GM21423 (cell line): Measurements from ENCODE around the gene HAPLN2.
A peak's percentile ranks its signal among the peaks of the same experiment; 100 is the strongest.
"Not testable (repeated sequence)": the region's sequence is repeated elsewhere in the genome, so short reads cannot be mapped to it uniquely, and the experiment has no call there.

Experiments
- ATAC-seq: cut with Tn5 transposase; IDR thresholded peaks from one replicate; pipeline ENCODE4 v1.9.1; 2021; ENCODE audit warnings: mild to moderate bottlenecking, moderate library complexity; ENCODE audit not compliant: unreplicated experiment

The HAPLN2 gene

GRCh38 chr1:156618853-156619581, at the start of gene HAPLN2:
Gene HAPLN2 (plus strand): TSS chr1:156619415. CDS start chr1:156623491, 4,076 bp downstream.
- no peak for ATAC-seq

GRCh38 chr1:156571261-156571852, 47.9 kb upstream of the HAPLN2 start:
- ATAC-seq, result no peak

GRCh38 chr1:156571919-156572662, 47.1 kb upstream of the HAPLN2 start, which contains the start of gene IQGAP3:
Gene IQGAP3 (minus strand): TSS chr1:156572565. CDS start chr1:156572529, 36 bp downstream.
- ATAC-seq, result peak; percentile 75

- no peak for ATAC-seq
These were observed 46.6 kb upstream of the HAPLN2 start for GRCh38 chr1:156572663-156573018.

GRCh38 chr1:156574039-156574633, 45.1 kb upstream of the HAPLN2 start:
- ATAC-seq, result no peak

GRCh38 chr1:156577550-156577949, 41.7 kb upstream of the HAPLN2 start:
- no peak for ATAC-seq

- ATAC-seq, result no peak
These were observed 41.2 kb upstream of the HAPLN2 start for GRCh38 chr1:156578055-156578454.

GRCh38 chr1:156579472-156579871, 39.7 kb upstream of the HAPLN2 start, which contains the start of gene TTC24:
Gene TTC24 (plus strand): TSS chr1:156579723. CDS start chr1:156581365, 1,642 bp downstream.
- no peak for ATAC-seq

- ATAC-seq, result no peak
These were observed 37.4 kb upstream of the HAPLN2 start for GRCh38 chr1:156581661-156582387.

GRCh38 chr1:156582388-156583017, 36.7 kb upstream of the HAPLN2 start:
- no peak for ATAC-seq

GRCh38 chr1:156583821-156584622, 35.2 kb upstream of the HAPLN2 start:
- no peak for ATAC-seq

- no peak for ATAC-seq
These were observed 34.4 kb upstream of the HAPLN2 start for GRCh38 chr1:156584813-156585212.

- ATAC-seq, result no peak
These were observed 32.9 kb upstream of the HAPLN2 start for GRCh38 chr1:156586323-156586722.

- ATAC-seq, result no peak
These were observed 32.2 kb upstream of the HAPLN2 start for GRCh38 chr1:156586892-156587477.

GRCh38 chr1:156587927-156588326, 31.3 kb upstream of the HAPLN2 start:
- not testable (repeated sequence) for ATAC-seq

- ATAC-seq, result no peak
These were observed 29.7 kb upstream of the HAPLN2 start for GRCh38 chr1:156589546-156589945.

- no peak for ATAC-seq
These were observed 28.7 kb upstream of the HAPLN2 start for GRCh38 chr1:156590326-156591180.

GRCh38 chr1:156591181-156591431, 28.1 kb upstream of the HAPLN2 start:
- no peak for ATAC-seq
